Mucosa of stomach (tissue), 1 donor: Measurements from ENCODE around the gene KCND2.

Experiments used
- H3K27me3 ChIP-seq: one replicate; pipeline ENCODE4 v1.7.0; 2013; ENCODE audit warnings: mild to moderate bottlenecking, low read length; ENCODE audit not compliant: control insufficient read depth, insufficient read depth
- H3K36me3 ChIP-seq: one replicate; pipeline ENCODE4 v1.7.0; 2013; ENCODE audit warnings: low read length; ENCODE audit not compliant: control insufficient read depth, insufficient read depth
- H3K4me1 ChIP-seq: one replicate; pipeline ENCODE4 v1.7.0; 2013; ENCODE audit warnings: mild to moderate bottlenecking, low read length; ENCODE audit not compliant: control insufficient read depth, insufficient read depth
- H3K4me3 ChIP-seq: one replicate; pipeline ENCODE4 v1.7.0; 2013; ENCODE audit warnings: low read length
- H3K9ac ChIP-seq: one replicate; pipeline ENCODE4 v1.7.0; 2013; ENCODE audit warnings: mild to moderate bottlenecking, low read length, moderate library complexity
- H3K9me3 ChIP-seq: one replicate; pipeline ENCODE4 v1.7.0; 2013; ENCODE audit warnings: mild to moderate bottlenecking, low read length, moderate library complexity; ENCODE audit not compliant: control insufficient read depth
- donor health status: Pancreatic carcinoma.

KCND2 gene

GRCh38 chr7:120395526-120396019 is 122.6 kb downstream of the KCND2 start:
- H3K27me3 ChIP-seq = no peaks in the 10 kb centered on the region
- no peak overlapping the region for H3K9ac ChIP-seq
- H3K9me3 ChIP-seq = no peaks in the 10 kb centered on the region
- no peaks in the 10 kb centered on the region for H3K4me1 ChIP-seq
- H3K4me3 ChIP-seq = no peak overlapping the region
- H3K36me3 ChIP-seq = no peaks in the 10 kb centered on the region

- no peaks in the 10 kb centered on the region for H3K4me1 ChIP-seq
- H3K9ac ChIP-seq = no peak overlapping the region
- no peak overlapping the region for H3K4me3 ChIP-seq
- no peaks in the 10 kb centered on the region for H3K9me3 ChIP-seq
- H3K27me3 ChIP-seq = no peaks in the 10 kb centered on the region
- H3K36me3 ChIP-seq = no peaks in the 10 kb centered on the region
Measured at GRCh38 chr7:120398284-120399000, 125.5 kb downstream of the KCND2 start.

- Histone ChIP-seq H3K4me3 (no peak overlapping the region), H3K9ac (no peak overlapping the region), H3K36me3 (no peaks in the 10 kb centered on the region), H3K4me1 (no peaks in the 10 kb centered on the region), H3K9me3 (no peaks in the 10 kb centered on the region), H3K27me3 (no peaks in the 10 kb centered on the region)
Measured at GRCh38 chr7:120400806-120401455, 128.0 kb downstream of the KCND2 start.

- H3K9me3 ChIP-seq = no peaks in the 10 kb centered on the region
- no peaks in the 10 kb centered on the region for H3K27me3 ChIP-seq
- H3K36me3 ChIP-seq = no peaks in the 10 kb centered on the region
- H3K9ac ChIP-seq = no peak overlapping the region
- no peaks in the 10 kb centered on the region for H3K4me1 ChIP-seq
- H3K4me3 ChIP-seq = no peak overlapping the region
Measured at GRCh38 chr7:120402079-120402767, 129.2 kb downstream of the KCND2 start.

GRCh38 chr7:120402801-120403200 is 129.8 kb downstream of the KCND2 start:
- no peaks in the 10 kb centered on the region for H3K9me3 ChIP-seq
- no peak overlapping the region for H3K4me3 ChIP-seq
- H3K9ac ChIP-seq = no peak overlapping the region
- no peaks in the 10 kb centered on the region for H3K36me3 ChIP-seq
- no peaks in the 10 kb centered on the region for H3K27me3 ChIP-seq
- H3K4me1 ChIP-seq = no peaks in the 10 kb centered on the region

GRCh38 chr7:120404042-120404441 is 131.1 kb downstream of the KCND2 start:
- Histone ChIP-seq H3K27me3 (no peaks in the 10 kb centered on the region), H3K36me3 (no peaks in the 10 kb centered on the region), H3K4me1 (no peaks in the 10 kb centered on the region), H3K9ac (no peak overlapping the region), H3K4me3 (no peak overlapping the region), H3K9me3 (no peaks in the 10 kb centered on the region)

GRCh38 chr7:120405652-120406051 is 132.7 kb downstream of the KCND2 start:
- H3K4me3 ChIP-seq = no peak overlapping the region
- no peaks in the 10 kb centered on the region for H3K36me3 ChIP-seq
- H3K27me3 ChIP-seq = no peaks in the 10 kb centered on the region
- no peaks in the 10 kb centered on the region for H3K9me3 ChIP-seq
- H3K4me1 ChIP-seq = no peaks in the 10 kb centered on the region
- H3K9ac ChIP-seq = no peak overlapping the region

- H3K9me3 ChIP-seq = no peaks in the 10 kb centered on the region
- H3K36me3 ChIP-seq = no peaks in the 10 kb centered on the region
- no peaks in the 10 kb centered on the region for H3K27me3 ChIP-seq
- no peak overlapping the region for H3K4me3 ChIP-seq
- H3K9ac ChIP-seq = no peak overlapping the region
- no peaks in the 10 kb centered on the region for H3K4me1 ChIP-seq
Measured at GRCh38 chr7:120407010-120407409, 134.0 kb downstream of the KCND2 start.

GRCh38 chr7:120412139-120413050 is 139.4 kb downstream of the KCND2 start:
- Histone ChIP-seq H3K4me3 (no peak overlapping the region), H3K27me3 (no peaks in the 10 kb centered on the region), H3K9ac (no peak overlapping the region), H3K4me1 (no peaks in the 10 kb centered on the region), H3K36me3 (no peaks in the 10 kb centered on the region), H3K9me3 (no peaks in the 10 kb centered on the region)

- Histone ChIP-seq H3K36me3 (no peaks in the 10 kb centered on the region), H3K4me1 (no peaks in the 10 kb centered on the region), H3K27me3 (no peaks in the 10 kb centered on the region), H3K4me3 (no peak overlapping the region), H3K9me3 (no peaks in the 10 kb centered on the region), H3K9ac (no peak overlapping the region)
Measured at GRCh38 chr7:120413164-120413563, 140.2 kb downstream of the KCND2 start.

GRCh38 chr7:120417244-120417979 is 144.4 kb downstream of the KCND2 start:
- Histone ChIP-seq H3K9me3 (no peaks in the 10 kb centered on the region), H3K9ac (no peak overlapping the region), H3K4me1 (no peaks in the 10 kb centered on the region), H3K4me3 (no peak overlapping the region), H3K36me3 (no peaks in the 10 kb centered on the region), H3K27me3 (no peaks in the 10 kb centered on the region)
